ENCODE data around the gene PDE7B.

PDE7B gene

GRCh38 chr6:136150961-136151360, 299.5 kb downstream of the PDE7B start:
- ChIA-PET CTCF (interaction anchor here (0.6 kb wide), 1 partner anchor 196 kb away, joined by 3 read pairs; no protein-coding TSS in a partner anchor), POLR2A (no interaction called here)
- no peaks in the 10 kb centered on the region for H3K9me3 ChIP-seq (ENCODE audit: control insufficient read depth, insufficient read depth, low read depth, low read length)
- H3K4me1 ChIP-seq (ENCODE audit: control insufficient read depth, insufficient read depth, low read length) = no peaks in the 10 kb centered on the region
- no peak overlapping the region for H3K4me3 ChIP-seq (ENCODE audit: low read depth, low read length)
- TF ChIP-seq FEZF1 (tag by site-specific recombination; IDR thresholded peaks at IDR 0.05) (no peak), ZNF433 (tag by site-specific recombination; IDR thresholded peaks at IDR 0.05; ENCODE audit: low read depth) (no peak), ZNF23 (tag by site-specific recombination; IDR thresholded peaks at IDR 0.05; ENCODE audit: borderline replicate concordance) (no peak), ZNF140 (tag by site-specific recombination; IDR thresholded peaks at IDR 0.05) (no peak), ZNF221 (tag by site-specific recombination; IDR thresholded peaks at IDR 0.05; ENCODE audit: borderline replicate concordance) (no peak), IKZF3 (tag by site-specific recombination; IDR thresholded peaks at IDR 0.05) (no peak), ZNF76 (tag by site-specific recombination; IDR thresholded peaks at IDR 0.05; ENCODE audit: borderline replicate concordance, low read depth) (no peak), PRDM1 (tag by site-specific recombination; IDR thresholded peaks at IDR 0.05) (no peak), TRIM28 (IDR thresholded peaks at IDR 0.05; ENCODE audit: borderline replicate concordance, low read length) (no peak), ZNF518A (tag by site-specific recombination; conservative IDR thresholded peaks at IDR 0.05; ENCODE audit: low read depth) (no peak), ZNF280D (tag by site-specific recombination; IDR thresholded peaks at IDR 0.05) (no peak), ZNF239 (tag by site-specific recombination; IDR thresholded peaks at IDR 0.05) (no peak), ZNF157 (tag by site-specific recombination; IDR thresholded peaks at IDR 0.05) (no peak), ZNF830 (tag by site-specific recombination; IDR thresholded peaks at IDR 0.05; ENCODE audit: low read depth) (no peak), ZNF169 (tag by site-specific recombination; IDR thresholded peaks at IDR 0.05) (no peak), BCL11A (tag by site-specific recombination; IDR thresholded peaks at IDR 0.05; ENCODE audit: low read depth) (no peak), PBX3 (CRISPR knock-in tag; IDR thresholded peaks at IDR 0.05) (no peak), ZNF837 (tag by site-specific recombination; IDR thresholded peaks at IDR 0.05) (no peak)
- no peak overlapping the region for H3K27ac ChIP-seq (ENCODE audit: extremely low read depth, low read depth, low read length)
- no peaks in the 10 kb centered on the region for H3K36me3 ChIP-seq (ENCODE audit: control insufficient read depth in 2 of 2, insufficient read depth in 1 of 2, low read length in 2 of 2)

All from HEK293 (cell line).